ENCODE measurements around the gene SPATA20.

Gene SPATA20

DNA sequence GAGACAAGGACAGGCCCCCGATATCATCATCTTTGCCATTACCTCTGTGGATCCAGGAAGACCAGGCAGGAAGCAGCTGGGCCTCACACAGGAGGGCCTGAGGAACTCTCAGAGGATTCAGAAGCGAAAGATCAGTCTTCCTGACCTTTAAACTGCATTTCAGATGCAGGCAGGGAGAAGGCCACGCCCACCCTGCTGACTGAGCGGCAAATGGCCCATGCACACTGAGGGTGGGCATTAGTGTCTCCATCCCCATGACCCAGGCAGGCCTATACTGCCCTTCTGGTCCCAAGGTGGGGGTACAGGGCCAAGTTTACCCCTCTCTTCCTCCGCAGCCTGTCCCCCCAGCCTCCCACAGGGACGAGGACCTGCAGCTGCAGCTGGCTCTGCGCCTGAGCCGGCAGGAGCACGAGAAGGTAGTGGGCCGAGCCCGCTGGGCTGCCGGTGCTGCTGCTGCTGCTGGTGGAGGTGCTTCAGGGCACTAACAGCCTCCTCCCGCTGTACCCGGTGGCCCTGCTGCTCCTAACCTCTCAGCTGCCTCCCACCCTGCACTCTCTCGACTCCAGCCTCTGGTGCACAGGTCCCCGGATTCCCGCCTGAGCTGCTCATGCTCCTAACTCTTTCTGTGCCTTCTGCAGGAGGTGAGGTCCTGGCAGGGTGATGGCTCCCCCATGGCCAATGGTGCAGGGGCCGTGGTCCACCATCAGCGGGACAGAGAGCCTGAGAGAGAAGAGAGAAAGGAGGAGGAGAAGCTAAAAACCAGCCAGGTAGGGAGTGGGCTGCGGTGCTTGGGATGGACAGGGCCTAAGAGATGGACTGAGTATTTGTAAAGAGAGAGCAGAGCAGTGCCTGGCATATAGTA, 8.2 kb upstream of the SPATA20 start:
- intact Hi-C loops (cut with DNase I) = no loop called here
- DNase-seq = no peak

DNA sequence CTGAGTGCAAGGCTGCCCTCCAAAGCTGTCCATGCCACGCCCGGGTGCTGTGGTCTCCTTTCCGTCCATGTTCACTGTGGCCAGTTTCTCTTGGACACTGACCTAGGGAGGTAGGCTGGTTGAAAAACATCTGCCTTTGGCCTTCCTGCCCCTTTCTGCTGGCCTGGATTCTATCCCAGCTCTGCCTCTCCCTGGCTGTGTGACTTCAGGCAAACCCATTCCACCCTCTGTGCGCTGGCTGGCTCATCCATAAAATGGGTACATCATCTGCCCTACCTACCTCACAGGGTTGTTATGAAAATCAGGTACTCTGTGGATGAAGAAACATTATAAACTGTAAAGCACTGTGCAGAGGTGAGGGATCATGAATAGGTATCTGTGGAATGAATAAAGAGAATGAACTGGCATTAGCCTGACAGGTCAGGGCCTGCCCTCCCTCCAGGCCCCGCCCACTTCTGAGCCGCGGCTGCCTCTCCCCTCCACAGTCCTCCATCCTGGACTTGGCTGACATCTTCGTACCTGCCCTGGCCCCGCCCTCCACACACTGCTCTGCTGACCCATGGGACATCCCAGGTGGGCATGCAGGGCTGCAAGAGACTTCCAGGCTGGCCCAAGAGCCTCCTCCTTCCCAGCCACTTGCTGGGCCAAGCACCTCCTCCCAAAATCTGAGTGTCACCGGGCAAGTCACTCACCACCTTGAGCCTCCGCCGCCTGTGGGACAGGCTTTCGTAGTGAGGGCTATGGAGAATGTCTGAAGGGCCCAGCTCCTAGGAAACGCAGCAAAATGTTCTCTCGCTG, 7.0 kb upstream of the SPATA20 start:
- no peak for DNase-seq
- intact Hi-C loops (cut with DNase I) = loop anchor here (10.0 kb wide), 1 partner anchor 245 kb away; no protein-coding TSS in a partner anchor

DNA sequence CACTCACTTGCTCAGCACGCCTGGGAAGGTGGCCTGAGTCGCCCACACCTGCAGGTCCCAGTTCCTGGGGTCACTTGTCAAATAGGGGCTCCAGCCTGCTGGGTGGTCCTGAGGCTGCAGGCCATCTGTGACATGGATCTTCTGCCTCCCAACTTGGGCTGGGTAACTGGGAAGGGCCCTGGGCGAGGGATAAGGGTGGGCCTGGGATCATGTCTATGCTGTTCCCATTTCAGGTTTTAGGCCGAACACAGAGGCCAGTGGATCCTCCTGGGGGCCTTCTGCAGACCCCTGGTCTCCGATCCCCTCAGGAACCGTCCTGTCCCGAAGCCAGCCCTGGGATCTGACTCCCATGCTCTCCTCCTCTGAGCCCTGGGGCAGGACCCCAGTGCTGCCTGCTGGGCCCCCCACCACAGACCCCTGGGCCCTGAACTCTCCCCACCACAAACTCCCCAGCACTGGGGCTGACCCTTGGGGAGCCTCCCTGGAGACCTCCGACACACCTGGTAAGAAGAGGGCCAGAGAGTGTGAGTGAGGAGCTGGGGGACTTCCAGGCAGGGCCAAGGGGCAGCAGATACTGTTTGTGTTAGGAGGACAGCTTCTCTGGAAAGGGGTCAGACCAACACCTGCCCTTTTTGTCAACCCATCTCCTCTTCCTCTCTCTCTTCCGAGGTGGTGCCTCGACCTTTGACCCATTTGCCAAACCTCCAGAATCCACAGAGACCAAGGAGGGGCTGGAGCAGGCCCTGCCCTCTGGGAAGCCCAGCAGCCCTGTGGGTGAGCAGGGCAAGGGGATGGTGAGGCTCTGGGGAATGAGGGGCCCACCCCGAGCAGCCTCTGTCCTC, 6.2 kb upstream of the SPATA20 start:
- no peak for DNase-seq

DNA sequence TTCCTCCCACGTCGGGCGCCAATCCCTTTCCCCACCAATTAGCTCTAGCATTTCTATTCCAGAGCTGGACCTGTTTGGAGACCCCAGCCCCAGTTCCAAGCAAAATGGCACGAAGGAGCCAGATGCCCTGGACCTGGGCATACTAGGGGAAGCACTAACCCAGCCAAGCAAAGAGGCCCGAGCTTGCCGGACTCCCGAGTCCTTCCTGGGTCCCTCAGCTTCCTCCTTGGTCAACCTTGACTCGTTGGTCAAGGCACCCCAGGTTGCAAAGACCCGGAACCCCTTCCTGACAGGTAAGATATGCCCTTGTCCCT, 5.6 kb upstream of the SPATA20 start:
- intact Hi-C loops (cut with DNase I) = loop anchor here (10.0 kb wide), 1 partner anchor 243 kb away; no protein-coding TSS in a partner anchor
- no peak for DNase-seq

More for the DNA sequence above, 6.2 kb upstream of the SPATA20 start:
- intact Hi-C loops (cut with DNase I) = loop anchor here (10.0 kb wide), 1 partner anchor 244 kb away; no protein-coding TSS in a partner anchor

DNA sequence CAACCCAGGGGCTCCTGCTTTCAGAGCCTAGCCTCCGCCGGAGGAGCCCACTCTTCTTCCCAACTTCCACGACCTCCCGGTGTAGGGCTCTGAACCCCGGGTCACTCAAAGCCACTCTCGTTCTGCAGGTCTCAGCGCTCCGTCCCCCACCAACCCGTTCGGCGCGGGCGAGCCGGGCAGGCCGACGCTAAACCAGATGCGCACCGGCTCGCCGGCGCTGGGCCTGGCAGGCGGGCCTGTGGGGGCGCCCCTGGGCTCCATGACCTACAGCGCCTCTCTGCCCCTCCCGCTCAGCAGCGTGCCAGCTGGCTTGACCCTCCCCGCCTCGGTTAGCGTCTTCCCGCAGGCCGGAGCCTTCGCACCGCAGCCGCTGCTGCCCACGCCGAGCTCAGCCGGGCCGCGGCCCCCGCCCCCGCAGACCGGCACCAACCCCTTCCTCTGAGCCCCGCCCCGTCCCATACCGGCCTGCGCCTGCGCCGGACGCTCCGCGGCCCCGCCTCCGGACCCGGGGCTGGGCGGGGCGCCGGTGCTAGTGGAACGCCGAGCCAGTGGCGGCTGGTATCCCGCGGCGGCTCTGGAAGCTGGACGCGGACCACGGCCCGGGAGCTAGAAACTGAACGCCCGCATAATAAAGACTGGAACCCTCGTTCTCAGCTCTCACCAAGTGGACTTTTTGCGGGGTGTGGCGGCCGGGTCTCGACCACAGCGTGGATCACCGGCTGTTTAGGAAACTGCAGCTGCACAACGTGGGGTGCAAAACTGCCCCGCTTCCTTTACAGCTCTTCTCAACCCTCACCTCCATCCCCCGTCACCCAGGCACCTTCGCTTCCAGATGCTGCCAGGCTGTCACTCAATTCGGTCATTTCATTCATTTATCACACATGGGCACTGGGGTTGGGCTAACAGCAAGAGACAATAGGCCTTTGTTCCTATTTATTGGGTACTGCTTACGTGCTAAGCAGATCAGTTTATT, 5.0 kb upstream of the SPATA20 start:
- intact Hi-C loops (cut with DNase I) = loop anchor here (2.0 to 10.0 kb wide), 2 partner anchors 59 to 243 kb away; no protein-coding TSS in a partner anchor

DNA sequence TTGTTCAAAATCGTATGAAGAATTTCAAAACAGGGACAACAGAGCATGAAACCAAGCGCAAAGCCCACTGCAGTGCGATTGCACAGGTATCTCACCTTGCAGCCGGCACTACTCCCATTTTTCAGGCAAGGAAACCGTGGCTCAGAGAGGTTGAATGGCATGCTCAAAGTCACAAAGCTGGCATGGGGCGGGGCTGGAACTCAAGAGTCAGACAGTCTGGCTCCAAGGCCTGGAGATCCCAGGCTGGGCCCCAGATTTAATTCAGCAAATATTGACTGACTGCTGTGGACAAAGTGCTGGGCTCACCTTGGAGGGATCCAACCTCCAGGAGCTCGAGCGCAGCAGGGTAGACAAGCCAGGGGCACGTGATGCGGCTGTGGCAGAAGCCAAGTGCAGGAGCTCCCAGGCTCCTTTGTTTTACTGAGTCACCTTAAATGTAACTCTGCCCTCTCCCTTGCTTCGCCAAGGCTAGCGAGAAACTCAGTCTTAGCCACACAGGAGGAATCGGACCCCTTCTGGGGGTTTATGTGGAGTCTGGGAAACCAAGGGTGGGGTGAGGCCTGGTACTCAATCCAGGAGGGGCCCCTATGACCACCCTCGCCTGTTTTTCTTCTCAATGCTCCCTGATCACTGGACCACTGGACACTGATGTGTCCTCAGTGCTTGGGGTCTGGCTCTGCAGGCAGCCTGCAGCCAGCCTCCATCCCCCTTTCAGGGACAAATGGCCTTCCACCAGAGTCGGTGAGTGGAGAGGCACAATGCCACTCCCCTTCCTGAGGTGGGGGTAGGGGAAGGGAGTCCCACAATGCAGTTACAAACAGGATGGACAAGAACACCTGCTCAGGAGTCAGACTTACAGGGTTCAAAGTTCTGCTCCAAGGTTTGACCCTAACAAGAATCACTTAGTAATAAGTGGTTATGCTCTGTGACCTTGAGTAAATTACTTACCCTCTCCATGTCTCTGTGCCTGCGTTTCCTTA, 3.9 kb upstream of the SPATA20 start:
- intact Hi-C loops (cut with DNase I) = loop anchor here (2.0 to 10.0 kb wide), 2 partner anchors 60 to 242 kb away; no protein-coding TSS in a partner anchor
- no peak for DNase-seq

More for the DNA sequence above, 5.0 kb upstream of the SPATA20 start:
- DNase-seq = peak; percentile 75 to 98 (median 86)

DNA sequence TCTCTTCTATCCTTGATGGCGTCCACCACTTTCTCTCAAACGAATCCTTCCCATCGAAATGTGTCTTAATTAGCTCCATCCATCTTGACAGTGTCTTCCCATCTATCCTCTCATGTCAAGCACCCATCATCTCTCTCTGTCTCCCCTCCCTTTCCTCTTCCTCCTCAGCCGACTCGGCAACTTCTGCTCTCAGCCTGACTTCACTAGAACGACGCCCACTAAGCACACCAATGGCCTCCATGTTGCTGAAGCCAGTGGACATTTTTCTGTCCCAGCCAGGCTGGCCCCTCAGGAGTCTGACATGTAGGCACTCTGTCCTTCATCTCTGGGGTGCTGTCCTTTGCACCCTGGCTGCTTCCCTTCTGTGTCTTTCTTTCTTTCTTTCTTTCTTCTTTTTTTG, 2.5 kb upstream of the SPATA20 start:
- no peak for DNase-seq
- intact Hi-C loops (cut with DNase I) = loop anchor here (10.0 kb wide), 1 partner anchor 240 kb away; no protein-coding TSS in a partner anchor

DNA sequence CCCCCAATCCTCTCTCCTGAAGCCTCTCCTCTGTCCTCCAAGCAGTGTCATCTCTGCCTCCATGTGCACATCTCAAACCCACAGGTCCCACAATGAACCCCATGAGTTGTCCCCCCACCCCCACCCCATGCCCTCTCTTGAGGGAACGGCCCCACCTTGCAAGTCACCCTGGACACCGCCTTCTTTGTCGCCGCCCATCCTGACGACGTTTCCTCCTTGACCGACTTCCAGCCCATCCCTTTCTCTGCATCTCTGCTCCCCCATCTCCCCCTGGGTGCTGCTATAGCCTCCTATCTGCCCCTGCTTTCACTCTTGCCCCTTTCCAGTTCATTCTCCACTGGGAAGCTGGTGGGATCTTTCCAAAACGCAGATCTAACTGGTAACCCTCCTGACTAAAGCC, 1.7 kb upstream of the SPATA20 start:
- DNase-seq = no peak
- intact Hi-C loops (cut with DNase I) = loop anchor here (10.0 kb wide), 1 partner anchor 239 kb away; no protein-coding TSS in a partner anchor

DNA sequence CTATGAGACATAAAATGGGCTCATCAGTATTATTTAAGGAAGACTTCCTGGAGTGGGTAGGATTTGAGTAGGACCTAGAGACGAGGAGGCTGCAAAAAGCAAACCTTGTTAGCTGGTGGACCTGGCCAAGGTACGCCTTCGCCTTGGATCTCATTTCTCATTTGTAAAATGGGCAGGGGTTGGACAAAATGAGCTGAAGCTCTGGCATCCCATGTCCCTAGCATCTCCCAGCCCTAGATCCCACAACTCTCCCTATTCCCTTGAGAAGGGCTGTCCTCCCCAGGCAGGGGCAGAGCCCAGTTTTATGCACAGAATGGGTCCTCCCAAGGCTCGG, 306 bp upstream of the SPATA20 start:
- intact Hi-C loops (cut with DNase I) = loop anchor here (2.0 to 10.0 kb wide), 3 partner anchors 80 to 238 kb away; no protein-coding TSS in a partner anchor
- DNase-seq = no peak

DNA sequence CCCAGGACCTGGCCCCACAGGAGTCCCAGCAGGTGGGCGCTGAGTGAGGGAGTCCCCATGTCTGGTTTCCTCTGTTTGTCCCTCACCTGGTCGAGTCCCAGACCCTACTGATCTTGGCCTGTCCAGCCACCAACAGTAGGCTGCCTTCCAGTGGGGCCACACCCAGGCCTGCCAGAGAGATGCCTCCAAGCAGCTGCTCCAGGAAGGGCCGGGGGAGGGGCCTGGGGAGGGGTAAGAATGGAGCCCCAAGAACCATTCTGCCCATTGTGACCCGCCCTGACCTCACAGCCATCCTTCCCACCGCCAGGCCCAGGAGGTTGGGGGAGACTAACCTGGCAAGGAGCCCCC, 736 bp downstream of the SPATA20 start:
- intact Hi-C loops (cut with DNase I) = loop anchor here (2.0 to 10.0 kb wide), 4 partner anchors 79 to 295 kb away; no protein-coding TSS in a partner anchor
- DNase-seq = no peak

DNA sequence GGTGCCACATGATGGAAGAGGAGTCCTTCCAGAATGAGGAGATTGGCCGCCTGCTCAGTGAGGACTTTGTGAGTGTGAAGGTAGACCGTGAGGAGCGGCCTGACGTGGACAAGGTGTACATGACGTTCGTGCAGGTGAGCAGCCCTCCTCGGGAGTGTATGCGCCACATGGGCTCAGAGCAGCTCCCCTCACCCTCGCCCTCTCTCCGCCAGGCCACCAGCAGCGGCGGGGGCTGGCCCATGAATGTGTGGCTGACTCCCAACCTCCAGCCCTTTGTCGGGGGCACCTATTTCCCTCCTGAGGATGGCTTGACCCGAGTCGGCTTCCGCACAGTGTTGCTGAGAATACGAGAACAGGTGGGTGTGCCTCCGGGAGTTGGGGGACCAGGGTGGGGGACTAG, 1.9 kb downstream of the SPATA20 start:
- intact Hi-C loops (cut with DNase I) = loop anchor here (2.0 to 10.0 kb wide), 2 partner anchors 236 to 294 kb away; no protein-coding TSS in a partner anchor
- no peak for DNase-seq

DNA sequence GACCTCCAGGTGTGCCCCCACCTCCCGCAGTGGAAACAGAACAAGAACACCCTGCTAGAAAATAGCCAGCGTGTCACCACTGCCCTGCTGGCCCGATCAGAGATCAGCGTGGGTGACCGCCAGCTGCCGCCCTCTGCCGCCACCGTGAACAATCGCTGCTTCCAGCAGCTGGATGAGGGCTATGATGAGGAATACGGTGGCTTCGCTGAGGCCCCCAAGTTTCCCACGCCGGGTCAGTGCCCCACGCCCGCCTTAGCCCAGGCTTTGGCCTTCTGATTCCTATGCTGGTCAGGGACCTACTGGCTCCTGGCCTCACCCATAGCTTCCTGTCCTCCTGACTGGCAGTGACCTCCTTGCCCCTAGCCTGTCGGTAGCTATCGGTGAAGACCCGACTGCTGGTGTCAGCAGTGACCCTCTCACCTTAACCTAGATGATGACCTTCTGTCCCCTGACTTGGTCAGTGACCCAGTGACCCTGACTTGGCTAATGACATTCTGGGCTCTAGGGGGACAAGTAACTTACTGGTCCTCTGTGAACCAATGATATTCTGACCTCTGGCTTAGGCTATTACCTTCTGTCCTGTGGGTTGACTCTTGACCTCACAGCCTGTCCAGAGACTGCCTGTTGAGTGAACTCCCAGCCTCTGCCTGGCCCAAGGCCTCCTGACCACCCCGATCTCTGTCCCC, 2.4 kb downstream of the SPATA20 start:
- intact Hi-C loops (cut with DNase I) = loop anchor here (2.0 to 10.0 kb wide), 2 partner anchors 235 to 293 kb away; no protein-coding TSS in a partner anchor
- no peak for DNase-seq

DNA sequence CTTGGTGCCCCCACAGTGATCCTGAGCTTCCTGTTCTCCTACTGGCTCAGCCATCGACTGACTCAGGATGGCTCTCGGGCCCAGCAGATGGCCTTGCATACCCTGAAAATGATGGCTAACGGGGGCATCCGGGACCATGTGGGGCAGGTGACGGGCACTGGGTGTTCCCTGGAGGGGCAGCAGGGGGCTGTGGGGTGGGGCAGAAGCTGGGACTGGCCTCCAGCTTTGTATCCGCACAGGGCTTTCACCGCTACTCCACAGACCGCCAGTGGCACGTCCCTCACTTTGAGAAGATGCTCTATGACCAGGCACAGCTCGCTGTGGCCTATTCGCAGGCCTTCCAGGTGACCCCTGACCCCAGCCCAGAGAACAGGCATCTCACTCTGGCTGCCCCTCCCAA, 3.0 kb downstream of the SPATA20 start:
- intact Hi-C loops (cut with DNase I) = loop anchor here (2.0 to 10.0 kb wide), 2 partner anchors 235 to 293 kb away; no protein-coding TSS in a partner anchor
- DNase-seq = no peak

DNA sequence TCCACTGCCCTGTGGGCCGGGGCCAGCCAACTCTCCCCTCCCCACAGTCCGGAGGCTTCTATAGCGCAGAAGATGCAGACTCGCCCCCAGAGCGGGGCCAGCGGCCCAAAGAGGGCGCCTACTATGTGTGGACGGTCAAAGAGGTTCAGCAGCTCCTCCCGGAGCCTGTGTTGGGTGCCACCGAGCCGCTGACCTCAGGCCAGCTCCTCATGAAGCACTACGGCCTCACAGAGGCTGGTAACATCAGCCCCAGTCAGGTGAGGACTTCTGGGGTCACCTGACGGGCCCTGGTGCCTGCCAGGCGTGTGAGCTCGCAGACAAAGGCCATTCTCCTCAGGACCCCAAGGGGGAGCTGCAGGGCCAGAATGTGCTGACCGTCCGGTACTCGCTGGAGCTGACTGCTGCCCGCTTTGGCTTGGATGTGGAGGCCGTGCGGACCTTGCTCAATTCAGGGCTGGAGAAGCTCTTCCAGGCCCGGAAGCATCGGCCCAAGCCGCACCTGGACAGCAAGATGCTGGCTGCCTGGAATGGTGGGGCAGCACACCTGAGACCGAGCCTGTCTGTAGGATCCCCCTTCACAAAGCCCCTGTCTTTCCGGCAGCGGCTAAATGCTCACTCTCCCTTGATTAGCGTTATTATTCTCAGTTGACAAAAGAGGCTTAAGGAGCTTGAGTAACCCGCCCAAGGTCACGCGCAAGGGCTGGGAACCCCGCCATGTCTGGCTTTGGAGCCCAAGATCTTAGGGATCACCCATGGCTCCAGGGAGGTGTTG, 3.9 kb downstream of the SPATA20 start:
- intact Hi-C loops (cut with DNase I) = no loop called here
- DNase-seq = peak; percentile 70 to 97 (median 80)

DNA sequence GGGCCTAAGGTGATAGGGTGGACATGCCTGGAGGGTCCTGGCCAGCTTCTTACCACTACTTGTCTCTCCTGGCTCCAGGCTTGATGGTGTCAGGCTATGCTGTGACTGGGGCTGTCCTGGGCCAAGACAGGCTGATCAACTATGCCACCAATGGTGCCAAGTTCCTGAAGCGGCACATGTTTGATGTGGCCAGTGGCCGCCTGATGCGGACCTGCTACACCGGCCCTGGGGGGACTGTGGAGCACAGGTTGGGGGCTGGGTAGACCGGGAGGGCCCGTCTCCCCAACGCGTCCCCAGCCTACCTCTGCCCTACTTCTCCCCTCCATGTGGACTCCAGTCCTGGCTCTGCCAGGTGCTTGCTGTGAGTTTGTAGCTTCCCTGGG, 4.5 kb downstream of the SPATA20 start:
- no peak for DNase-seq
- intact Hi-C loops (cut with DNase I) = no loop called here

DNA sequence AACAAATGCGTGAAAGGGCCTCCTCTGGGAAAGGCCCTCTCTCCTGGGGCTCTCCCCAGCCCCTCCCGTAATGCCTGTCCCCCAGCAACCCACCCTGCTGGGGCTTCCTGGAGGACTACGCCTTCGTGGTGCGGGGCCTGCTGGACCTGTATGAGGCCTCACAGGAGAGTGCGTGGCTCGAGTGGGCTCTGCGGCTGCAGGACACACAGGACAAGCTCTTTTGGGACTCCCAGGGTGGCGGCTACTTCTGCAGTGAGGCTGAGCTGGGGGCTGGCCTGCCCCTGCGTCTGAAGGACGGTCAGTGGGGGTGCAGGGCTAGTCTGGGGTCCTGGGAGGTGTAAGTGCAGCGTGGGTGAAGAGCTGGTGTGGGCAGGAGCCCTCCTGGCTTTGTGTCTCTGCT, 4.9 kb downstream of the SPATA20 start:
- intact Hi-C loops (cut with DNase I) = no loop called here
- no peak for DNase-seq

DNA sequence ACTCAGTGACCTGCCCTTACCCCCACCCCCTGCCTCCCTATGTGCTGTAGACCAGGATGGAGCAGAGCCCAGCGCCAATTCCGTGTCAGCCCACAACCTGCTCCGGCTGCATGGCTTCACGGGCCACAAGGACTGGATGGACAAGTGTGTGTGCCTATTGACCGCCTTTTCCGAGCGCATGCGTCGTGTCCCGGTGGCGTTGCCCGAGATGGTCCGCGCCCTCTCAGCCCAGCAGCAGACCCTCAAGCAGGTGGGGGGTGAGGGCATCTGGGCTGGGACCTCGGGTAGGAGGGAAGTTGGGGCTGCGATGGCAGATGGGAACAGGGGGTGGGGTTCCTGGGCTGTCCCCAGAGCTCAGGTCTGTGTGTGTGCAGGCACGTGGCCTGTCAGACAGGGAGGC, 7.2 kb downstream of the SPATA20 start:
- intact Hi-C loops (cut with DNase I) = no loop called here
- no peak for DNase-seq

All from posterior cingulate gyrus (tissue), 11 donors.